HG03064 (cell line): ENCODE measurements around the gene GOLGA6D.
"Not testable (repeated sequence)": the region's sequence is repeated elsewhere in the genome, so short reads cannot be mapped to it uniquely, and the experiment has no call there.

Source experiments
- ATAC-seq: cut with Tn5 transposase; IDR thresholded peaks from one replicate; pipeline ENCODE4 v1.9.1; 2021; ENCODE audit warnings: low read depth; ENCODE audit not compliant: unreplicated experiment

The GOLGA6D gene

DNA sequence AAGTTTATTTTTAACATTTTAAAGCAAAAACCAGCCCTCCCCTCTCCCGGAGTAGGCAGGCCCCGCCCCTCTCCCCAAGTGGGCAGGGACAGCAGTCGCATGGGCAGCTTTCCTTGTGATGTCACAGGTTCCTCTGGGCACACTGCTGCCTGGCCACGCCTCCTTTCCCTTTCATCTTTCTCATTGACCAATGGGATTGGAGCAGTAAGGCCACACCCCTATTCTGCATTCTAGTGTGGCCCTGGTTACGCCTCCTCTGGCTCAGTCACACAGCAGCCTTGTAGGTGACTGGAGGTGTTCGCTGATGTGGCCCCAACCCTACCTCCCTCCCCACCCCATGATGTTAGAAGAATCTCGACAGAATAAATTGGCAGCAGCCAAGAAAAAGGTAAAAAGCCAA, at the start of gene GOLGA6D:
TSS of gene GOLGA6D (plus strand) at position 264 of the 400 bp plus-strand sequence. CDS start at position 305, 41 bp downstream.
- not testable (repeated sequence) for ATAC-seq

GRCh38 chr15:75233504-75234190, 49.0 kb upstream of the GOLGA6D start:
- no peak for ATAC-seq

- ATAC-seq: no peak
Observed at GRCh38 chr15:75234191-75234810, 48.3 kb upstream of the GOLGA6D start.

DNA sequence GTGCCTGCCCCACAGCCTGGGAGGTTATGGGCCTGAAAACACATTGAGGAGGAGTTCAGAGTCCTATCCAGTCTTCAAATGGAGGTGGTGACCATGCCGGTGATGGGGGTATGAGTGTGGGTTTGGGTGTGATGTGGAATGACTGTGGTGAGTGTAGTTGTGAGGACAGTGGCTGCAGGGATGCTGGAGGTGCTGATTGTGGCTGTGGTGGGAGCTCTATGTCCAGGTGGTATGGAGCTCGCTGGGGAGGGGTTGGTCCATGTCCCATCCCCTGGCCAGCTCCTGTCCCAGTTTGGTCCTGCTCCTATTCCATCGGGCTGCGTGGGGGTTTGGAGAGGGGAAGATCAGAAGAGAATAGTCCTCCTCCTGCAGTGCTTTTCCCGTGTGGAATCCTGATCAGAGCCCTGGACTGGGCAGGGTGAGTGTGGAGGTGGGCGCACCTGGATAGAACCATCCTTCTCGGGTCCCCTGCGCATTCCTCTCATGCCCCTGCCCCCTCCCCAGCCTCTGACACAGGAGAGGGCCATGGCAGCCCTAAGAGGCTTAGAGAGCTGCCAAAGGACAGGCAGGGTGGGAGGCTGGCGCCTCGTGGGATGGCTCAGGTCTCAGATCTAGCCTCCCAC, 47.5 kb upstream of the GOLGA6D start:
- ATAC-seq: no peak

GRCh38 chr15:75235760-75236729, 46.6 kb upstream of the GOLGA6D start:
- ATAC-seq: no peak

GRCh38 chr15:75237316-75237982, 45.2 kb upstream of the GOLGA6D start:
- no peak for ATAC-seq

GRCh38 chr15:75238150-75238549, 44.5 kb upstream of the GOLGA6D start:
- no peak for ATAC-seq

DNA sequence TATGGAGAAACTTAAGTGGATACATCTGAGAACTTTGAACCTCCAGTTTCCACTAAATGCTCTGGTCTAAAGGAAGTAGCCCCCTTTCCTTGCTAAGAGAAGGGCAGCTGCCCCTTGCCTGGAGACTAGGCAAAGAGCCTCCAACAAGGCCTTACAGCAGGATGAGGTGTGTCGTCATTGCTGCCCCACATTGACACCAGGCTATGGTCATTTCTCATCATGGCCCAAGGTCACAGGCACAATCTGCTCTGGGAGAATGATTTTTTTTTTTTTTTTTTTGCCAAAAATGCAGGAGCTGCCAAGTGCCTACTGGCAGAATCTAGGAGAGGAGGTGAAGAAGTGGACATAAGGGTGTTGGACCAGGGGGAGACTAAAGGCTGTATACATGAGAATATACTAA, 36.9 kb upstream of the GOLGA6D start:
- not testable (repeated sequence) for ATAC-seq

DNA sequence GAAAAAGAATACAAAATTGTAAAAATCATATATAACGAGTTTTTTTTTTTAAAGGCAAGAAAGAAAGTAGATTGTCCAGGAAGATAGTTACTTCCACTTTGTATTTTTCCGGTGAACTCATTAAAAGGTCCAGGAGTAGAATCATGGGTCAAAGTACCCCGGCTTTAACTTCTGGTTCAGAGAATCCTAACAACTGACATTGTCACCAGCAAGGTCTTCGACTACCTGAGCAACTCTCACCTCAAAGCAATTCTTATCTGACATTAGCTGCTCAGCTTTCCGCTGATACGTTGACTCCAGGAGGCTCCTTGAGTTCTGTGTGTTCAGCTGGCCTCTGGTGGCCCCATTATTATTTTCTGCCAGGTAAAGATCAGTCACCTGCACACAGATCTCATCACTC, 33.6 kb upstream of the GOLGA6D start:
- not testable (repeated sequence) for ATAC-seq

GRCh38 chr15:75249726-75250125, 32.9 kb upstream of the GOLGA6D start:
- no peak for ATAC-seq

GRCh38 chr15:75251343-75251742, 31.3 kb upstream of the GOLGA6D start:
- not testable (repeated sequence) for ATAC-seq

DNA sequence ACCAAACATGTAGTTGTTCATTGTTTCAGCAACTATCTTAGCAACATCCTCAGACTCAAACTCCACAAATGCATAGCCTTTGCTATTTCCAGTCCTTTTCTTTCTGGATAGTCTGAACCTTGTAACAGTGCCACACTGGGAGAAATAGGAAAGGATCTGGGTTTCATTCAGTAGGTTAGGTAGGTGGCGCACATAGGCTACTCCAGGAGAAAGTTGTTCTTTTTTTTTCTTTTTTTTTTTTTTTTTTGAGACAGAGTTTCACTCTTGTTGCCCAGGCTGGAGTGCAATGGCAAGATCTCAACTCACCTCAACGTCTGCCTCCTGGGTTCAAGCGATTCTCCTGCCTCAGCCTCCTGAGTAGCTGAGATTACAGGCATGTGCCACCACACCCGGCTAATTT, 30.4 kb upstream of the GOLGA6D start:
- not testable (repeated sequence) for ATAC-seq

GRCh38 chr15:75258034-75258433, 24.6 kb upstream of the GOLGA6D start, which contains the start of gene GOLGA6C:
Gene GOLGA6C, plus strand, starts transcription at chr15:75258334. Its CDS starts 265 bp downstream, at chr15:75258599.
- not testable (repeated sequence) for ATAC-seq

DNA sequence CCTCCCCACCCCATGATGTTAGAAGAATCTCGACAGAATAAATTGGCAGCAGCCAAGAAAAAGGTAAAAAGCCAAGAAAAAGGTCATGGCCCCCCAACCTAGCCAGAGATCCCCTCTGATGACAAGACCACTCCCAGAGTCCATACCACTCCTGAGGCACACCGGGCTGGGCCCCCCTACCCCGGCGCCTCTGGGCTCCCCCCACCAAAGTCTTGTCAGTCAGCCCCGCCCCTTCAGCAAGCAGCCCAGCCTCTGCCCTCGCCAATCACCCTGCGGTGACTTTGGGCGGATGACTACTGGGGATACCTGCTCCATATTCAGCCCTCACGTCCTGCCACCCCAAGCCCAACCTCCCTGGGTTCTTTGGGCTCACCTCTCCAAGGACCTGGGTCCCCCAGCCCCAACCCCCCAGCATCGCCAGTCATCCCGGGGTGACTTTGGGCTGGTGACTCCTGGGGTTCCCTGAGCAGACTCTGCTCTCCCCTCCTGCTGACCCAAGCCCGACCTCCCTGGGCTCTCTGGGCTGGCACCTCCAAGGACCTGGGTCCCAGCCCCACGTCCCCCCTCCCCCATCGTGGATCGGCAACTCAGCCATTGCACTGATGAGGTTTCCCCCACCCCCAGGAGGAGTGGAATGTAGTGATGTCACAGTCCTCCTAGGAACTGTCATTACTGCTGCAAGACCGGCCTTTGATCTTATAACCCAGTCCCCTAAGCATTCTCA, 23.9 kb upstream of the GOLGA6D start:
- ATAC-seq: not testable (repeated sequence)

GRCh38 chr15:75259873-75260272, 22.8 kb upstream of the GOLGA6D start:
- not testable (repeated sequence) for ATAC-seq

- ATAC-seq: not testable (repeated sequence)
Observed at GRCh38 chr15:75273751-75274359, 8.8 kb upstream of the GOLGA6D start.

GRCh38 chr15:75274509-75275107, 8.0 kb upstream of the GOLGA6D start:
- not testable (repeated sequence) for ATAC-seq

DNA sequence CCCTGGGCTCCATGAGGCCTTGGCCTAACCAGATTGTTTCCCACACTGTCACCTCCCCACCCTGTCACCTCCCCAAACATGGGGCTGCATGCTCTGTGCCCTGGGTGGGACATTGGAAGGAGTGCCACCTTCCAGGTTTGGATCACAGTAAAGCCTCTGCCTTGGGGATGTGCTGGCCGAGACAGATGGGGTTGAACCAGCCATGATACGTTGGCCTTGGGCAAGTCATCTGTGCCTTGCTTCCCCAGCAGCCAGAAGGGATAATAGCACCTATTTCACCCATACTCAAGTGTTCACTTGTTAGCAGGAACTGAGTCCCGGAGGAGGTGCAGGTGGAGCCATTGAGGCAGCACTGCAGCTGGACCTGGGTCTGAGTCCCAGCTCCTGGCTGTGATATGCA, 7.0 kb upstream of the GOLGA6D start:
- not testable (repeated sequence) for ATAC-seq
